ENCODE data around the gene CASP4. TPM values are rescaled to one million over a fixed set of nuclear protein-coding genes. Genes with fewer than 3 reads are reported as not detected.

CASP4 gene
- total RNA-seq, 1 experiment from 2014 or later: 92.7 TPM

DNA sequence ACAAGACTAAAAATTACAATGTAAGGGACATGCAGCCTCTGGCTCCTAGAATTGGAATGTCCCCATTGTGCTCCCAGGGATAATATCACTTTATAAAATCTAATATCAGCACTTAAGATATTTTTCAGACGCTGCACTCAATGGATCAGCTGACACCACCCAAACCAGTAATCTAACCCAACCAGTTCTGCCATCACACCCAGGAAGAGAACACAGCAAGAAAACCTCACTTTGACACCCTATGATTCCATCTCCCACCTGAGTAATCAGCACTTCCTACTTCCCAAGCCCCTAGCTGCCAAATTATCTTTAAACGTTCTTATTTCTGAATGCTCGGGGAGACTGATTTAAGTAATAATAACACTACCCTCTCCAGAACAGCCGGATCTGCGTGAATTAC lies 2.6 kb downstream of the CASP4 start:
- Histone ChIP-seq H3K4me1 (ENCODE audit: insufficient read depth, low read length, poor library complexity, severe bottlenecking) (peaks cover 29% of the 10 kb centered on the region), H3K27ac (ENCODE audit: low read depth, low read length, poor library complexity, severe bottlenecking) (no peak overlapping the region), H3K27me3 (replicated peaks; ENCODE audit: insufficient read depth, low read depth, low read length, poor library complexity) (no peaks in the 10 kb centered on the region), H3K36me3 (ENCODE audit: insufficient read depth, low read length, poor library complexity, severe bottlenecking) (peaks cover 5% of the 10 kb centered on the region), H3K4me3 (ENCODE audit: low read depth, low read length, poor library complexity, severe bottlenecking) (no peak overlapping the region), H3K9me3 (ENCODE audit: low read depth, low read length, poor library complexity, severe bottlenecking) (peaks cover 16% of the 10 kb centered on the region)
- intact Hi-C loops (cut with micrococcal nuclease; ENCODE audit: unreplicated experiment): no loop called here
- TF ChIP-seq, protein P1, sequence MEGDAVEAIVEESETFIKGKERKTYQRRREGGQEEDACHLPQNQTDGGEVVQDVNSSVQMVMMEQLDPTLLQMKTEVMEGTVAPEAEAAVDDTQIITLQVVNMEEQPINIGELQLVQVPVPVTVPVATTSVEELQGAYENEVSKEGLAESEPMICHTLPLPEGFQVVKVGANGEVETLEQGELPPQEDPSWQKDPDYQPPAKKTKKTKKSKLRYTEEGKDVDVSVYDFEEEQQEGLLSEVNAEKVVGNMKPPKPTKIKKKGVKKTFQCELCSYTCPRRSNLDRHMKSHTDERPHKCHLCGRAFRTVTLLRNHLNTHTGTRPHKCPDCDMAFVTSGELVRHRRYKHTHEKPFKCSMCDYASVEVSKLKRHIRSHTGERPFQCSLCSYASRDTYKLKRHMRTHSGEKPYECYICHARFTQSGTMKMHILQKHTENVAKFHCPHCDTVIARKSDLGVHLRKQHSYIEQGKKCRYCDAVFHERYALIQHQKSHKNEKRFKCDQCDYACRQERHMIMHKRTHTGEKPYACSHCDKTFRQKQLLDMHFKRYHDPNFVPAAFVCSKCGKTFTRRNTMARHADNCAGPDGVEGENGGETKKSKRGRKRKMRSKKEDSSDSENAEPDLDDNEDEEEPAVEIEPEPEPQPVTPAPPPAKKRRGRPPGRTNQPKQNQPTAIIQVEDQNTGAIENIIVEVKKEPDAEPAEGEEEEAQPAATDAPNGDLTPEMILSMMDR (conservative IDR thresholded peaks at IDR 0.05; ENCODE audit: low read depth, low read length): no peak
- no peak for TF ChIP-seq EZH2 (IDR thresholded peaks at IDR 0.05; ENCODE audit: borderline replicate concordance, low read depth, low read length, poor library complexity, severe bottlenecking)
- CTCF ChIA-PET: no interaction called here
- no TSS peak for BruUV-seq (replicated peaks)
- POLR2A ChIA-PET (ENCODE audit: low non-redundant PET): no interaction called here
- DNase-seq (ENCODE audit: low spot score): no peak

DNA sequence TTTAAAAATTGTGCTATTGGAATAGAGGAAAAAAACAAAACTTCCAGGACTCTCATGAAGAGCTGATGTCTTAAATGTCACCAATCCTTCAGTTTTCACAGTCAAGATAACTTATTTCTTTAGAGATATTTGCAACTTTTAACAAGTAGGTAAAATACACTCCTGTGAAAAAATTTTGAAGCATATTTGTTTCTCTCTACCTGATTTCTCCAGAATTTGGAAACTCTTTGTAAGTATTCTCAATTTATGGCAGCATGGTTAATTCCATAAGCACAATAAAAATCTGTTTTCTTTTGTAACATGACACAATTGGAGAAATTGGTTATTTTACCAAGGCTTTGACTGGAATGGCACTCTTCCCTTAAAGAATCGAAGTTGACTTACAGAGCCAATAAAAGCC lies 4.1 kb downstream of the CASP4 start:
- DNase-seq (ENCODE audit: low spot score): no peak
- POLR2A ChIA-PET (ENCODE audit: low non-redundant PET): no interaction called here
- peaks cover 22% of the 10 kb centered on the region for H3K4me1 ChIP-seq (ENCODE audit: insufficient read depth, low read length, poor library complexity, severe bottlenecking)
- H3K9me3 ChIP-seq (ENCODE audit: low read depth, low read length, poor library complexity, severe bottlenecking): peaks cover 16% of the 10 kb centered on the region
- H3K36me3 ChIP-seq (ENCODE audit: insufficient read depth, low read length, poor library complexity, severe bottlenecking): peaks cover 5% of the 10 kb centered on the region
- no peak overlapping the region for H3K27ac ChIP-seq (ENCODE audit: low read depth, low read length, poor library complexity, severe bottlenecking)
- no peak for TF ChIP-seq EZH2 (IDR thresholded peaks at IDR 0.05; ENCODE audit: borderline replicate concordance, low read depth, low read length, poor library complexity, severe bottlenecking)
- TF ChIP-seq, protein P1 (conservative IDR thresholded peaks at IDR 0.05; ENCODE audit: low read depth, low read length): no peak
- intact Hi-C loops (cut with micrococcal nuclease; ENCODE audit: unreplicated experiment): no loop called here
- no TSS peak for BruUV-seq (replicated peaks)
- H3K4me3 ChIP-seq (ENCODE audit: low read depth, low read length, poor library complexity, severe bottlenecking): no peak overlapping the region
- CTCF ChIA-PET: no interaction called here
- no peaks in the 10 kb centered on the region for H3K27me3 ChIP-seq (replicated peaks; ENCODE audit: insufficient read depth, low read depth, low read length, poor library complexity)

DNA sequence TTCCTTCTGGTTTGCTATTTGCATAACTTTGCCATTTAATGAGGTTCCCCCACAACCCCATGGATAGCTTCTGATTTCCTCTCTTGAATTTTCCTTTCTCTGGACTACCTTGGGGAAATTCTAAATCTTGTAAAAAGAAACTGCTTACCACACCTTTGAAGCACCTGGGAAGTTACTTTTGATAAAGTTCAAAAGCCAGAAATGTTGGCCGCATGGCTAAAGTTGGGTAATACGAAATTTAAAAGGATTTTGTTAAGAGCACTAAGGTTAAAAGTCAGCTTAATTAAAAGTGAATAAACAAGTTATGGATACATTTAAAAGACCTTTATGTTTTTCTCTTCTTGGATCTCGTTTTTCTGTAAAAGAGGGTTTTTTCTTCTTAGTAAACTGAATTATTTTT lies 5.5 kb downstream of the CASP4 start:
- Histone ChIP-seq H3K27me3 (replicated peaks; ENCODE audit: insufficient read depth, low read depth, low read length, poor library complexity) (no peaks in the 10 kb centered on the region), H3K9me3 (ENCODE audit: low read depth, low read length, poor library complexity, severe bottlenecking) (peaks cover 16% of the 10 kb centered on the region), H3K4me3 (ENCODE audit: low read depth, low read length, poor library complexity, severe bottlenecking) (no peak overlapping the region), H3K36me3 (ENCODE audit: insufficient read depth, low read length, poor library complexity, severe bottlenecking) (peaks cover 5% of the 10 kb centered on the region), H3K4me1 (ENCODE audit: insufficient read depth, low read length, poor library complexity, severe bottlenecking) (peaks cover 15% of the 10 kb centered on the region), H3K27ac (ENCODE audit: low read depth, low read length, poor library complexity, severe bottlenecking) (no peak overlapping the region)
- no TSS peak for BruUV-seq (replicated peaks)
- DNase-seq (ENCODE audit: low spot score): no peak
- intact Hi-C loops (cut with micrococcal nuclease; ENCODE audit: unreplicated experiment): no loop called here
- TF ChIP-seq, protein P1 (conservative IDR thresholded peaks at IDR 0.05; ENCODE audit: low read depth, low read length): no peak
- ChIA-PET POLR2A (ENCODE audit: low non-redundant PET) (no interaction called here), CTCF (no interaction called here)
